ENCODE measurements around the gene DLG2. TPM values are rescaled to one million over a fixed set of nuclear protein-coding genes. Genes with fewer than 3 reads are reported as not detected.

DLG2 gene
- polyA plus RNA-seq, 3 donors, result 0.24 to 0.39 TPM; not detected in 1

DNA sequence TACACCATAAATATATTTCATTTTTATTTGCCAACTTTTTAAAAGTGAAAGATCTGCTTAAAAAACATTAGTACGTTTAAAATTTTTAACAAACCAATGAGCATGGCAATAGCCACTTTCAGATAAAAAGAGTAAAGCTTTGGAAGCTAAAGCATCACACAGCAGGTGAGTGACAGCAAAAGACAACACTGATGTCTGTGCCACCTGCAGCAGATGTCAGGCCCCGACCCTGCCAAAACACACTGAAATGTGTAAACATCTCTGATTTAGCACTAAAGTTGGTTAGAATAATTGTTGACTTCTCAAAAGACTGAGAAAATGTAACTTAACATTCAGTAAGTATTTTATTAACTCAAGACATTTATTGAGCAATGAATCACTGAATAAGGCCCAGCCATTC, 232.9 kb downstream of the DLG2 start:
- Mint-ChIP-seq H3K9me3 (peaks cover 8 to 22% (median 15%) of the 10 kb centered on the region in 7 donors), H3K27me3 (ENCODE audit: low read depth in 3 of 3) (no peaks in the 10 kb centered on the region), H3K36me3 (no peaks in the 10 kb centered on the region), H3K27ac (no peak overlapping the region), H3K4me3 (no peak overlapping the region), H3K4me1 (no peaks in the 10 kb centered on the region)
- no peak overlapping the region for H3K27ac ChIP-seq (ENCODE audit: low read depth in 1 of 2, low read length in 2 of 2)
- no peaks in the 10 kb centered on the region for H3K4me1 ChIP-seq (ENCODE audit: control insufficient read depth in 1 of 2, insufficient read depth in 2 of 2, low read length in 2 of 2)
- H3K9ac ChIP-seq (ENCODE audit: insufficient read depth, low read length, poor library complexity, severe bottlenecking), result no peak overlapping the region
- H3K27me3 ChIP-seq (ENCODE audit: control insufficient read depth in 2 of 2, insufficient read depth in 2 of 2, low read length in 2 of 2), result no peaks in the 10 kb centered on the region
- H4K20me1 ChIP-seq (ENCODE audit: insufficient read depth, low read length), result no peaks in the 10 kb centered on the region
- TF ChIP-seq, protein P1, sequence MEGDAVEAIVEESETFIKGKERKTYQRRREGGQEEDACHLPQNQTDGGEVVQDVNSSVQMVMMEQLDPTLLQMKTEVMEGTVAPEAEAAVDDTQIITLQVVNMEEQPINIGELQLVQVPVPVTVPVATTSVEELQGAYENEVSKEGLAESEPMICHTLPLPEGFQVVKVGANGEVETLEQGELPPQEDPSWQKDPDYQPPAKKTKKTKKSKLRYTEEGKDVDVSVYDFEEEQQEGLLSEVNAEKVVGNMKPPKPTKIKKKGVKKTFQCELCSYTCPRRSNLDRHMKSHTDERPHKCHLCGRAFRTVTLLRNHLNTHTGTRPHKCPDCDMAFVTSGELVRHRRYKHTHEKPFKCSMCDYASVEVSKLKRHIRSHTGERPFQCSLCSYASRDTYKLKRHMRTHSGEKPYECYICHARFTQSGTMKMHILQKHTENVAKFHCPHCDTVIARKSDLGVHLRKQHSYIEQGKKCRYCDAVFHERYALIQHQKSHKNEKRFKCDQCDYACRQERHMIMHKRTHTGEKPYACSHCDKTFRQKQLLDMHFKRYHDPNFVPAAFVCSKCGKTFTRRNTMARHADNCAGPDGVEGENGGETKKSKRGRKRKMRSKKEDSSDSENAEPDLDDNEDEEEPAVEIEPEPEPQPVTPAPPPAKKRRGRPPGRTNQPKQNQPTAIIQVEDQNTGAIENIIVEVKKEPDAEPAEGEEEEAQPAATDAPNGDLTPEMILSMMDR (IDR thresholded peaks at IDR 0.05), result no peak
- 80% methylated on average over 1 of the region's 2 CpGs for WGBS (ENCODE audit: insufficient coverage)
- H3K9me3 ChIP-seq (replicated peaks in 1 of 2; ENCODE audit: control insufficient read depth in 1 of 2, insufficient read depth in 1 of 2, low read length in 2 of 2), result peaks cover 10 to 13% of the 10 kb centered on the region in 2 donors
- intact Hi-C loops (cut with micrococcal nuclease), result no loop called here
- H3K4me3 ChIP-seq (replicated peaks in 1 of 3; ENCODE audit: low read depth in 2 of 3, low read length in 3 of 3), result no peak overlapping the region
- no peak overlapping the region for H3K4me2 ChIP-seq (replicated peaks; ENCODE audit: extremely low read depth, low read length, poor library complexity, severe bottlenecking)
- no peak overlapping the region for H2AFZ ChIP-seq (ENCODE audit: insufficient read depth, low read depth, low read length, poor library complexity, severe bottlenecking)
- no peaks in the 10 kb centered on the region for H3K79me2 ChIP-seq (ENCODE audit: insufficient read depth, low read length)
- no peaks in the 10 kb centered on the region for H3K36me3 ChIP-seq (replicated peaks in 1 of 2; ENCODE audit: control insufficient read depth in 1 of 2, insufficient read depth in 2 of 2, low read length in 2 of 2)
- no peak for DNase-seq

DNA sequence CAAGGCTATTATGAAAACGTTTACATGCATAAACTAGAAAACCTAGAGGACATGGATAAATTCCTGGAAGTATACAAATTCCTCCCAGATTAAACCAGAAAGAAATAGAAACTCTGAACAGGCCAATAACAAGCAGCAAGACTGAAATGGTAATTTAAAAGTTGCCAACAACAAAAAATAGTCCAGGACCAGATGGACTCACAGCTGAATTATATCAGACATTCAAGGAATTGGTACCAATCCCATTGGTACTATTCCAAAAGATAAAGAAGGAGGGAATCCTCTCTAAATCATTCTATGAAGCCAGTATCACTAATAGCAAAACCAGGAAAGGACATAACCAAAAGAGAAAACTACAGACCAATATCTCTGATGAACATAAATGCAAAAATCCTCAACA, 236.0 kb downstream of the DLG2 start:
- Histone ChIP-seq H3K79me2 (ENCODE audit: insufficient read depth, low read length) (no peaks in the 10 kb centered on the region), H3K9me3 (replicated peaks in 1 of 2; ENCODE audit: control insufficient read depth in 1 of 2, insufficient read depth in 1 of 2, low read length in 2 of 2) (peaks cover 19 to 27% of the 10 kb centered on the region in 2 donors), H3K9ac (ENCODE audit: insufficient read depth, low read length, poor library complexity, severe bottlenecking) (no peak overlapping the region), H3K27me3 (ENCODE audit: control insufficient read depth in 2 of 2, insufficient read depth in 2 of 2, low read length in 2 of 2) (no peaks in the 10 kb centered on the region), H3K36me3 (replicated peaks in 1 of 2; ENCODE audit: control insufficient read depth in 1 of 2, insufficient read depth in 2 of 2, low read length in 2 of 2) (no peaks in the 10 kb centered on the region), H3K4me3 (replicated peaks in 1 of 3; ENCODE audit: low read depth in 2 of 3, low read length in 3 of 3) (no peak overlapping the region), H2AFZ (ENCODE audit: insufficient read depth, low read depth, low read length, poor library complexity, severe bottlenecking) (no peak overlapping the region), H4K20me1 (ENCODE audit: insufficient read depth, low read length) (no peaks in the 10 kb centered on the region), H3K4me1 (ENCODE audit: control insufficient read depth in 1 of 2, insufficient read depth in 2 of 2, low read length in 2 of 2) (no peaks in the 10 kb centered on the region), H3K4me2 (replicated peaks; ENCODE audit: extremely low read depth, low read length, poor library complexity, severe bottlenecking) (no peak overlapping the region), H3K27ac (ENCODE audit: low read depth in 1 of 2, low read length in 2 of 2) (no peak overlapping the region)
- WGBS (ENCODE audit: insufficient coverage), result no CpG with 5 or more reads among the region's 1 CpG
- Mint-ChIP-seq H3K27ac (no peak overlapping the region), H3K36me3 (no peaks in the 10 kb centered on the region), H3K27me3 (ENCODE audit: low read depth in 3 of 3) (no peaks in the 10 kb centered on the region), H3K4me3 (no peak overlapping the region), H3K4me1 (no peaks in the 10 kb centered on the region), H3K9me3 (peaks cover 6 to 26% (median 12%) of the 10 kb centered on the region in 7 donors)
- DNase-seq, result no peak
- intact Hi-C loops (cut with micrococcal nuclease), result no loop called here
- TF ChIP-seq, protein P1 (IDR thresholded peaks at IDR 0.05), result no peak

Data from CD14-positive monocyte (primary cell).